Measurements from ENCODE around the gene PLA2G2C.

GRCh38 chr1:20149601-20150325 is 36.6 kb downstream of the PLA2G2C start:
- TF ChIP-seq CTCF (conservative IDR thresholded peaks at IDR 0.05 in 1 of 2, IDR thresholded peaks at IDR 0.05 in 1 of 2; ENCODE audit: extremely low read depth in 1 of 2, insufficient read depth in 1 of 2, low read depth in 1 of 2, low read length in 2 of 2) = no peak
- no peak for TF ChIP-seq EZH2 (IDR thresholded peaks at IDR 0.05; ENCODE audit: borderline replicate concordance, low read length)
